ENCODE results near the gene FGG. TPM values are rescaled to one million over a fixed set of nuclear protein-coding genes. Genes with fewer than 3 reads are reported as not detected.
"Not testable (repeated sequence)": the region's sequence is repeated elsewhere in the genome, so short reads cannot be mapped to it uniquely, and the experiment has no call there.

The FGG gene
- total and polyA plus RNA-seq, 2 donors (not counting 1 experiment from before 2014, with no cell fraction given), result not detected

GRCh38 chr4:154597798-154598774, 14.4 kb downstream of the FGG start:
- ChIA-PET POLR2A (no interaction called here), CTCF (no interaction called here)
- no peaks in the 10 kb centered on the region for H3K9me3 ChIP-seq (ENCODE audit: control extremely low read depth in 1 of 3, control insufficient read depth in 2 of 3, insufficient read depth in 1 of 3, low read length in 2 of 3)
- 82% methylated on average over 4 of the region's 7 CpGs for WGBS (ENCODE audit: insufficient coverage)
- Mint-ChIP-seq H3K27me3 (peaks cover 25% of the 10 kb centered on the region), H3K27ac (no peak overlapping the region), H3K4me1 (no peaks in the 10 kb centered on the region), H3K9me3 (ENCODE audit: insufficient read depth) (no peaks in the 10 kb centered on the region), H3K4me3 (no peak overlapping the region)
- intact Hi-C loops (cut with micrococcal nuclease), result no loop called here
- no peaks in the 10 kb centered on the region for H3K79me2 ChIP-seq (ENCODE audit: control insufficient read depth, insufficient read depth, low read length)
- H2AFZ ChIP-seq (ENCODE audit: insufficient read depth, low read depth, low read length, poor library complexity, severe bottlenecking), result no peak overlapping the region
- H3K27me3 ChIP-seq (replicated peaks in 1 of 4; ENCODE audit: control extremely low read depth in 1 of 4, control insufficient read depth in 3 of 4, insufficient read depth in 4 of 4, low read length in 3 of 4), result peaks cover 0 to 8% (median 4%) of the 10 kb centered on the region in 4 experiments
- H3K4me2 ChIP-seq (replicated peaks; ENCODE audit: low read depth, low read length, poor library complexity, severe bottlenecking), result no peak overlapping the region
- TF ChIP-seq EZH2 (IDR thresholded peaks at IDR 0.05; ENCODE audit: borderline replicate concordance, insufficient read depth, low read depth, low read length, poor library complexity, severe bottlenecking) (no peak), CTCF (IDR thresholded peaks at IDR 0.05) (no peak)
- H3K9ac ChIP-seq (ENCODE audit: low read length), result no peak overlapping the region
- no peak overlapping the region for H3K27ac ChIP-seq (ENCODE audit: low read length in 2 of 2)
- ATAC-seq (ENCODE audit: low read depth) (no peak), DNase-seq (no peak)
- no peaks in the 10 kb centered on the region for H3K4me1 ChIP-seq (ENCODE audit: control insufficient read depth in 2 of 2, insufficient read depth in 2 of 2, low read length in 2 of 2)
- H3K4me3 ChIP-seq (ENCODE audit: control extremely low read depth in 1 of 5, extremely low read depth in 1 of 5, insufficient read depth in 1 of 5, low read depth in 2 of 5, low read length in 4 of 5), result no peak overlapping the region
- no peaks in the 10 kb centered on the region for H4K20me1 ChIP-seq (ENCODE audit: control insufficient read depth, insufficient read depth, low read length, poor library complexity, severe bottlenecking)
- no peaks in the 10 kb centered on the region for H3K36me3 ChIP-seq (replicated peaks in 1 of 2; ENCODE audit: control extremely low read depth in 1 of 2, control insufficient read depth in 1 of 2, extremely low read depth in 1 of 2, insufficient read depth in 2 of 2, low read length in 1 of 2)

- H2AFZ ChIP-seq (ENCODE audit: insufficient read depth, low read depth, low read length, poor library complexity, severe bottlenecking); H3K79me2 ChIP-seq (ENCODE audit: control insufficient read depth, insufficient read depth, low read length); H3K4me3 ChIP-seq (ENCODE audit: control extremely low read depth in 1 of 5, extremely low read depth in 1 of 5, insufficient read depth in 1 of 5, low read depth in 2 of 5, low read length in 4 of 5); H3K27ac ChIP-seq (ENCODE audit: low read length in 2 of 2); H3K4me3 Mint-ChIP-seq; H3K36me3 ChIP-seq (replicated peaks in 1 of 2; ENCODE audit: control extremely low read depth in 1 of 2, control insufficient read depth in 1 of 2, extremely low read depth in 1 of 2, insufficient read depth in 2 of 2, low read length in 1 of 2); CTCF ChIA-PET; H3K4me1 Mint-ChIP-seq; ATAC-seq (ENCODE audit: low read depth); H3K27ac Mint-ChIP-seq; DNase-seq; intact Hi-C loops (cut with micrococcal nuclease); H3K9ac ChIP-seq (ENCODE audit: low read length); H3K4me1 ChIP-seq (ENCODE audit: control insufficient read depth in 2 of 2, insufficient read depth in 2 of 2, low read length in 2 of 2); H3K4me2 ChIP-seq (replicated peaks; ENCODE audit: low read depth, low read length, poor library complexity, severe bottlenecking); H3K9me3 Mint-ChIP-seq (ENCODE audit: insufficient read depth); H3K27me3 ChIP-seq (replicated peaks in 1 of 4; ENCODE audit: control extremely low read depth in 1 of 4, control insufficient read depth in 3 of 4, insufficient read depth in 4 of 4, low read length in 3 of 4); H3K9me3 ChIP-seq (ENCODE audit: control extremely low read depth in 1 of 3, control insufficient read depth in 2 of 3, insufficient read depth in 1 of 3, low read length in 2 of 3); H4K20me1 ChIP-seq (ENCODE audit: control insufficient read depth, insufficient read depth, low read length, poor library complexity, severe bottlenecking); POLR2A ChIA-PET: not testable (repeated sequence)
- H3K27me3 Mint-ChIP-seq, result peaks cover 17% of the 10 kb centered on the region
- 98% methylated on average over 10 of the region's 11 CpGs for WGBS (ENCODE audit: insufficient coverage)
Measured at GRCh38 chr4:154597281-154597680, 15.2 kb downstream of the FGG start.

All from B cell (primary cell).